ENCODE measurements around the gene BRF1.
A peak's percentile ranks its signal among the peaks of the same experiment; 100 is the strongest.

BRF1 gene

GRCh38 chr14:105207460-105207901, 93.3 kb downstream of the BRF1 start:
- no peak for DNase-seq

- DNase-seq: no peak
Measured at GRCh38 chr14:105206873-105207272, 93.9 kb downstream of the BRF1 start.

GRCh38 chr14:105205673-105206208, 95.1 kb downstream of the BRF1 start:
- DNase-seq: no peak

GRCh38 chr14:105204931-105205672, 95.7 kb downstream of the BRF1 start:
- DNase-seq: no peak

- no peak for DNase-seq
Measured at GRCh38 chr14:105204206-105204930, 96.4 kb downstream of the BRF1 start.

GRCh38 chr14:105203701-105204100, 97.1 kb downstream of the BRF1 start:
- no peak for DNase-seq

GRCh38 chr14:105203057-105203531, 97.7 kb downstream of the BRF1 start:
- peak in 1 of 2 donors; percentile 33 for DNase-seq

- peak; percentile 28 to 75 for DNase-seq
Measured at GRCh38 chr14:105201925-105202513, 98.8 kb downstream of the BRF1 start.

- no peak for DNase-seq
Measured at GRCh38 chr14:105201156-105201924, 99.5 kb downstream of the BRF1 start.

GRCh38 chr14:105200641-105201040, 100.2 kb downstream of the BRF1 start:
- DNase-seq: no peak

- no peak for DNase-seq
Measured at GRCh38 chr14:105200074-105200473, 100.7 kb downstream of the BRF1 start.

GRCh38 chr14:105199093-105199492, 101.7 kb downstream of the BRF1 start:
- no peak for DNase-seq

GRCh38 chr14:105198588-105198987, 102.2 kb downstream of the BRF1 start:
- DNase-seq: no peak

GRCh38 chr14:105197211-105197641, 103.6 kb downstream of the BRF1 start:
- no peak for DNase-seq

GRCh38 chr14:105196265-105196960, 104.4 kb downstream of the BRF1 start:
- no peak for DNase-seq

GRCh38 chr14:105195522-105196264, 105.1 kb downstream of the BRF1 start:
- no peak for DNase-seq

GRCh38 chr14:105195051-105195450, 105.8 kb downstream of the BRF1 start:
- no peak for DNase-seq

GRCh38 chr14:105193916-105194782, 106.7 kb downstream of the BRF1 start:
- DNase-seq: no peak

- DNase-seq: peak in 1 of 2 donors; percentile 63
Measured at GRCh38 chr14:105192866-105193731, 107.7 kb downstream of the BRF1 start.

All from bone marrow (tissue), 2 donors.